ENCODE measurements around the gene NXF1. TPM values are rescaled to one million over a fixed set of nuclear protein-coding genes. Genes with fewer than 3 reads are reported as not detected.

The NXF1 gene
- total RNA-seq, 1 donor from 2014 or later, result 41.4 TPM

DNA sequence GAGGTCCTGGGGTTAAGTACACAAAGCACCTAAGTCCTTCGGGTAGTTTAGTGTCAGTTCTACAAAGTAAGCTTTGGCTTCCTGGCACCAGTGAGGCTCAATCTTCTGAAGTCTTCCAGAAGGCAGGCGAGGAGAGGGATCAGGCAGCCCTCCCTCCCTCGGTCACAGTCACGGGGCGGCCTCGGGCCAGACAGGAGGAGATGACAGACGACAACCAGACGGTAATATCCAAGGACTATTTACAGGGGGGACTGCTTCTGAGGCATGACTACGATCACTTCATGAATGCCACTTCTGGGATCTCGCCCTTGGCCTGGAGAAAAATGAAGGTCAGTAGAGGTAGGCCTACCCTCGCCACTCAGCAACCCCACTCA lies 13.1 kb downstream of the NXF1 start:
- DNase-seq (ENCODE audit: low read depth), result no peak
- no peaks in the 10 kb centered on the region for H3K27me3 ChIP-seq (ENCODE audit: control insufficient read depth, insufficient read depth, low read length)
- H3K36me3 ChIP-seq (ENCODE audit: control insufficient read depth, insufficient read depth, low read length), result peaks cover 1% of the 10 kb centered on the region
- no peak for TF ChIP-seq CTCF (IDR thresholded peaks at IDR 0.05; ENCODE audit: insufficient read depth, low read length, poor library complexity, severe bottlenecking)
- no peak overlapping the region for H3K4me3 ChIP-seq (ENCODE audit: low read depth, low read length)

DNA sequence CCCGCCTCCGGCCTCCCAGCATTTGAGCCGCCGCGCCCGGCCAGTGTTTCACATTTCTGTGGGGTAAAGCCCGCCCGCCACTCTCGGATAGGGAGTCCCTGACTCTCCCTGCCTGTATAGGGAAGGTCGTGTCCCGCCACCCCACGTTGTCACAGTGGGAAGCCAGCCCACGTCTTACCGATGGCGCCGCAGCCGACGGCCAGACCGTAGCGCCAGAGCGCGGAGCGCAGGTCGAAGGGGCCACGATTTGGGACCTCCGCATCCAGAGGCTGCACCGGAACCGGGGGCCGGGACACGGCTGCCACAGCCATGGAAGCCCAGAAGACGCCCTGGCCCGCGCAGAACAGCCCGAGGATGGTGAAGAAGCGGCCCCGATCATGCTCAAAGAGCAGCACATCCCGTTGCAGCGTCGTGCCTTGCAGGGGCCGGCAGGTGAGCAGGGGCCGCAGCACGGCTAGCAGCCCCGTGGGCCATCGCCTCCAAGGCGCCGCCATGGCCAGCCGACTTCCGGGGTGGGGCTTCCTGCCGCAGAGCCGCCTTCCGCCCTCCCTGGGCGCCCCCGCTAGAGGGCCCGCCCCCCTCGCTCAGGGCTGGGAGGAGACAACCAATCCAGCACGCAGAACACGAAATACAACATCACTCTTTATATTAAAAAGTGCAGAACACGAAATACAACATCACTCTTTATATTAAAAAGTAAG lies 13.6 kb downstream of the NXF1 start, which contains the start of gene TMEM223:
TMEM223 (minus strand) TSS at position 506 of the 701 bp plus-strand sequence; CDS start at position 494, 12 bp downstream.
- DNase-seq (ENCODE audit: low read depth), result no peak
- H3K36me3 ChIP-seq (ENCODE audit: control insufficient read depth, insufficient read depth, low read length), result peaks cover 1% of the 10 kb centered on the region
- H3K4me3 ChIP-seq (ENCODE audit: low read depth, low read length), result peak within 1 kb of the TSS; percentile 94
- H3K27me3 ChIP-seq (ENCODE audit: control insufficient read depth, insufficient read depth, low read length), result no peaks in the 10 kb centered on the region
- TF ChIP-seq CTCF (IDR thresholded peaks at IDR 0.05; ENCODE audit: insufficient read depth, low read length, poor library complexity, severe bottlenecking), result no peak

GRCh38 chr11:62789576-62789975 lies 15.7 kb downstream of the NXF1 start:
- Histone ChIP-seq H3K36me3 (ENCODE audit: control insufficient read depth, insufficient read depth, low read length) (peaks cover 1% of the 10 kb centered on the region), H3K27me3 (ENCODE audit: control insufficient read depth, insufficient read depth, low read length) (no peaks in the 10 kb centered on the region), H3K4me3 (ENCODE audit: low read depth, low read length) (no peak overlapping the region)
- DNase-seq (ENCODE audit: low read depth), result no peak
- no peak for TF ChIP-seq CTCF (IDR thresholded peaks at IDR 0.05; ENCODE audit: insufficient read depth, low read length, poor library complexity, severe bottlenecking)

DNA sequence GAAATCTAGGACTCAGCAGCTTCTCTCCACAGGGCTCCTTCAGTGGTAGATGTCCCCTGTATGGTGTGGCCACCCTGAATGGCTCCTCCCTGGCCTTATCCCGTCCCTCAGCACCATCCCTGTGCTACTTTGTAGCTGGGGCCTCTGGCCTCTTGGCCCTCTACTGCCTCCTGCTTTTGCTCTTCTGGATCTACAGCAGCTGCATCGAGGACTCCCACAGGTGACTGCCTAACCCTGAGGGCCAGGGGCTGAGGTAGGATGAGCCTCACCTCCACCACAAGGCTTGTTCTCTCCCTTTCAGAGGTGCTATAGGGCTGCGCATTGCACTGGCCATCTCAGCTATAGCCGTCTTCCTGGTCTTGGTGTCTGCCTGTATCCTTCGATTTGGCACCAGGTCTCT lies 16.2 kb downstream of the NXF1 start:
- no peak for DNase-seq (ENCODE audit: low read depth)
- H3K36me3 ChIP-seq (ENCODE audit: control insufficient read depth, insufficient read depth, low read length), result peaks cover 1% of the 10 kb centered on the region
- no peak overlapping the region for H3K4me3 ChIP-seq (ENCODE audit: low read depth, low read length)

DNA sequence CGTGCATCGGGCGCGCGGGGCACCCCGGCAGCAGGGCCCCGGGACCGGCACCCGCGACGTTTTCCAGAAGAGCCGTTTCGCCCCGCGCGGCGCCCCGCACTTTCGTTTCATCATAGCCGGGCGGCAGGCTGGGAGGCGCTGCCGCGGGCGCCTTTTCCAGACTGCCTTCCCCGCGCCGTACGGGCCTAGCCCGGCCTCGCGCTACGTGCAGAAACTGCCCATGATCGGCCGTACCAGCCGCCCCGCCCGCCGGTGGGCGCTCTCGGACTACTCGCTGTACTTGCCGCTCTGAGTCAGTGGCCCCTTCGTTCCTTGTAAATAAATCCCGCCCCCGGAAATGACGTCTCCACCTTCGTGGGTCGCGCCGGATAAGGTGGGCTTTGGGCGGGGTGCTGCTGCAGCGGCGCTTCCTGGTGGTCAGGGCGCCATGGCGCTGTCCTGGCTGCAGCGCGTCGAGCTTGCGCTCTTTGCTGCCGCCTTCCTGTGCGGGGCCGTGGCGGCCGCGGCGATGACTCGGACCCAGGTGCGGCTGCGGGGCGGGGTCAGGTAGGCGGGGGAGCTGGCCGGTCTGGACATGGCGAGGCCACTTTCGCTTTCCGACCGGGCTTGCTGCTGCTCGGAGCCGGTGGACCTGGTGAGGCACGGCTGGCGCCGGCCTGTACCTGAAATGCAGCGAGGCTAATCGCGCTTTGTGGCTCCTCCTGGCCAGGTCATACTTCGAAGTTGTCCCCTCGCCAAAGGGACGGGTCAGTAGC lies 18.1 kb downstream of the NXF1 start, which contains the start of gene TMEM179B:
TMEM179B (plus strand) TSS at position 398 of the 755 bp plus-strand sequence; CDS start at position 428, 30 bp downstream.
- TF ChIP-seq CTCF (IDR thresholded peaks at IDR 0.05; ENCODE audit: insufficient read depth, low read length, poor library complexity, severe bottlenecking), result peak; percentile 79
- H3K4me3 ChIP-seq (ENCODE audit: low read depth, low read length), result peak within 1 kb of the TSS; percentile 91
- DNase-seq (ENCODE audit: low read depth), result peak; percentile 96
- peaks cover 1% of the 10 kb centered on the region for H3K36me3 ChIP-seq (ENCODE audit: control insufficient read depth, insufficient read depth, low read length)
- no peaks in the 10 kb centered on the region for H3K27me3 ChIP-seq (ENCODE audit: control insufficient read depth, insufficient read depth, low read length)

More for the DNA sequence above, 16.2 kb downstream of the NXF1 start:
- no peak for TF ChIP-seq CTCF (IDR thresholded peaks at IDR 0.05; ENCODE audit: insufficient read depth, low read length, poor library complexity, severe bottlenecking)
- H3K27me3 ChIP-seq (ENCODE audit: control insufficient read depth, insufficient read depth, low read length), result no peaks in the 10 kb centered on the region
